Thymus (tissue), 11 donors: ENCODE results near the gene KLHDC7B. TPM values are rescaled to one million over a fixed set of nuclear protein-coding genes. Genes with fewer than 3 reads are reported as not detected.

Experiments used
- DNase-seq, 9 donors: peaks; one replicate each; pipeline ENCODE4 v3.0.0-alpha.2; 2013; ENCODE audit warnings: low spot score in 9 of 9, low read depth in 6 of 9, missing footprints in 1 of 9
- H3K27ac ChIP-seq, 2 donors: one replicate each; pipeline ENCODE4 v1.5.1; 2013; ENCODE audit warnings: control low read depth in 1 of 2, low read depth in 1 of 2, low read length in 1 of 2, mild to moderate bottlenecking in 1 of 2, moderate library complexity in 1 of 2
- H3K27me3 ChIP-seq, 2 donors: one replicate each; pipeline ENCODE4 v1.5.1; 2013; ENCODE audit warnings: low read length in 1 of 2; ENCODE audit not compliant: control insufficient read depth in 2 of 2, insufficient read depth in 1 of 2
- H3K36me3 ChIP-seq, 2 donors: one replicate each; pipeline ENCODE4 v1.5.1; 2013; ENCODE audit warnings: low read length in 1 of 2, mild to moderate bottlenecking in 1 of 2, moderate library complexity in 1 of 2; ENCODE audit not compliant: control insufficient read depth in 2 of 2, insufficient read depth in 2 of 2
- H3K4me1 ChIP-seq, 2 donors: one replicate each; pipeline ENCODE4 v1.5.1; 2013; ENCODE audit warnings: low read length in 2 of 2; ENCODE audit not compliant: control insufficient read depth in 2 of 2, insufficient read depth in 2 of 2
- H3K4me3 ChIP-seq, 2 donors: one replicate each; pipeline ENCODE4 v1.5.1; 2013; ENCODE audit warnings: low read length in 2 of 2, control low read depth in 1 of 2, mild to moderate bottlenecking in 1 of 2
- H3K9me3 ChIP-seq, 2 donors: one replicate each; pipeline ENCODE4 v1.5.1; 2013; ENCODE audit warnings: low read length in 1 of 2, mild to moderate bottlenecking in 1 of 2; ENCODE audit not compliant: control insufficient read depth in 2 of 2, insufficient read depth in 1 of 2
- WGBS: extraction: QIAGEN DNeasy Blood & Tissue Kit; methylation state at CpG from one replicate; pipeline ENCODE4 v1.1.7; 2013; 5-methylcytosine and 5-hydroxymethylcytosine counted together
- polyA plus RNA-seq: library from polyadenylated mRNA; stranded (reverse); fragments of 200-250 nt; gene quantifications from one replicate; pipeline ENCODE4 v1.2.3, GENCODE V29; 2013
- total RNA-seq: library from RNA; stranded (reverse); fragments of 120-200 nt; gene quantifications from one replicate; pipeline ENCODE4 v1.2.4, GENCODE V29; 2013
- donor health status: healthy.

The KLHDC7B gene
- total and polyA plus RNA-seq, 2 donors: 6.0 to 23.4 TPM

DNA sequence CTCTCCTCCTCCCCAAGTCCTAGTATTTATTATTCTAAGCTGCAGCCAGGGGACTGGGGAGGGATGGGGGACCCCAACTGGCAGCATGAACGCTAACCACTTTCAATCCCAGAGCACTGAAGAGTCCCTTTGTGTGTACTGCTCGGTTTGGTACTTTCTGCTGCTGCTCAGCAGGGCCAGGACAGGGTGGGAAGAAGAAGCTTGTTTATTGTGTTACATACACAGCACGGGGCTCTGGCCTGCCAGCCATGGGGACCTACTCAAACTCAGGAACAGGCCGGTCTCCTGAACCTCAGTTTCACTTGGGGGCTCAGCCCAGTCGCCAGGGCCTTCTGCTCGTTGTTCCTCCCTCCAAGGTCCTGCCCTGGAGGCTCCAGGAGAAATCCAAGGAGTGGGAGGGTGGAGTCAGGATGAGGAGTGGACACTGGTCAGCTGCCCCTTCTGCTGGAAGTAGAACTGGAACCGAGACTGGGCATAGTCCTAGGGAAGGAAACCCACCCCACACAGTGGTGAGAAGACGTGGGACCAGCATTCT is 33.1 kb downstream of the KLHDC7B start:
- H3K4me3 ChIP-seq: no peak overlapping the region
- no peaks in the 10 kb centered on the region for H3K9me3 ChIP-seq
- H3K4me1 ChIP-seq: peaks cover 7 to 22% of the 10 kb centered on the region in 2 donors
- H3K36me3 ChIP-seq: peaks cover 12 to 18% of the 10 kb centered on the region in 2 donors
- 96% methylated on average over 8 of the region's 8 CpGs for WGBS
- H3K27ac ChIP-seq: no peak overlapping the region
- peaks cover 0 to 29% of the 10 kb centered on the region in 2 donors for H3K27me3 ChIP-seq
- DNase-seq: no peak

DNA sequence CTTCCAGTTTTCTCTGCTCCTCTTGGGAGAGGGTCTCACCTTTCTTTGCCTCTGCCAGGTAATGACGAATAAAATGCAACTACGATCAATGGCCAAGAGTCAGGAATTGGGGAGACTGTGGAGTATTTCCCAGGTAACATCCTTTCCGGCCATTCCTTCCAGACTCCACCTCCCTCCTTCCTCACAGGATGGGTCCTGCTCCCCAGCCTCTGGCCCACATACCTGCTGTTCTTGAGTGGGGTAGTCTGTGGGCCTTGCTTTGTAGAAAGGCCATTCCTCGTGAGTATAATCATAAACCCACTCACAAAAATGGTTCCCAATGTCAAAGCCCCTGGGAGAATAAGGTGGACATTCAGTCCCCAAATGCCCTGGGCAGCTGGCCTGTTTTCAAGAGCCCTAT is 34.1 kb downstream of the KLHDC7B start:
- peaks cover 12 to 18% of the 10 kb centered on the region in 2 donors for H3K36me3 ChIP-seq
- DNase-seq: no peak
- no peak overlapping the region for H3K27ac ChIP-seq
- no peak overlapping the region for H3K4me3 ChIP-seq
- H3K4me1 ChIP-seq: peaks cover 7 to 22% of the 10 kb centered on the region in 2 donors
- H3K9me3 ChIP-seq: no peaks in the 10 kb centered on the region
- H3K27me3 ChIP-seq: peaks cover 0 to 29% of the 10 kb centered on the region in 2 donors
- WGBS: over 99% methylated on average over 4 of the region's 4 CpGs

DNA sequence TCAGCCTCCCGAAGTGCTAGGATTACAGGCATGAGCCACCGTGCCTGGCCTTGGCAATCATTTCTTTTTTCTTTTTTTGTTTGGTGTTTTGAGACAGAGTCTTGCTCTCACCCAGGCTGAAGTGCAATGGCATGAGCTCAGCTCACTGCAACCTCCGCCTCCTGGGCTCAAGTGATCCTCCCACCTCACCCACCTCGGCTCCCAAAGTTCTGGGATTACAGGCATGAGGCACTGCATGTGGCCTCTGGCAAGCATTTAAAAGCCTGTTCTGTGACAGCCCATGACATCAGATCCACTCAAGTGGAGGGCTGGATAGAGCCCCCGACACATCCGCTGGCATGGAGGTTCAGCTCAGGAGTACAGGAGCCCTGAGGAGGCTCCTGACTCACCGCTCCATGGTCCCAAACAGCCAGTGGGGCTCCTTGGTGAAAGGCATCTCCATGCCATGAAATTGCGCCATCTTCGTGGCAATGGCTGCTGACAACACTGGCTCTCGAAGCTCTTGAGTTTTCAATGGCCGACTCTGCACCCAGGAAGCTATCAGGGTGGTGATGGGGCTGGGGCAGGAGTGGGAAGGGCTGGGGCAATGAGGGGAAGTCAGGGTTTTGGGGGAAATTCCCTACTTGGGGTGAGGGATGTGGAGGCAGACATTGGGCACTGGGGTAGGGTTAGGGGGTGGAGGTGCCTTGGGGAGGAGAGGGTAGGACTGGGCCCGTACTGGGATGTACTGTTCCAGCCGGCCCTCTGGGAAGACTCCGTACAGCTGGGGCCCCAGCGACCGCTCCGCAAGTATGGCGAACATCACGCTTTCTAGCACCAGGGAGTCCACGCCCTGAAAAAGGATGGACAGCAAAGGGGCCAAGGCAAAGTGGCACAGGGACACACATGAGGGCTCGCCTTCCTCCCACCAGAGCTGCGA is 35.6 kb downstream of the KLHDC7B start:
- Histone ChIP-seq H3K4me1 (peaks cover 7 to 22% of the 10 kb centered on the region in 2 donors), H3K27ac (no peak overlapping the region), H3K27me3 (peaks cover 0 to 29% of the 10 kb centered on the region in 2 donors), H3K9me3 (no peaks in the 10 kb centered on the region), H3K4me3 (peak overlapping the region; percentile 65 to 80), H3K36me3 (peaks cover 12 to 18% of the 10 kb centered on the region in 2 donors)
- no peak for DNase-seq
- 97% methylated on average over 22 of the region's 22 CpGs for WGBS

DNA sequence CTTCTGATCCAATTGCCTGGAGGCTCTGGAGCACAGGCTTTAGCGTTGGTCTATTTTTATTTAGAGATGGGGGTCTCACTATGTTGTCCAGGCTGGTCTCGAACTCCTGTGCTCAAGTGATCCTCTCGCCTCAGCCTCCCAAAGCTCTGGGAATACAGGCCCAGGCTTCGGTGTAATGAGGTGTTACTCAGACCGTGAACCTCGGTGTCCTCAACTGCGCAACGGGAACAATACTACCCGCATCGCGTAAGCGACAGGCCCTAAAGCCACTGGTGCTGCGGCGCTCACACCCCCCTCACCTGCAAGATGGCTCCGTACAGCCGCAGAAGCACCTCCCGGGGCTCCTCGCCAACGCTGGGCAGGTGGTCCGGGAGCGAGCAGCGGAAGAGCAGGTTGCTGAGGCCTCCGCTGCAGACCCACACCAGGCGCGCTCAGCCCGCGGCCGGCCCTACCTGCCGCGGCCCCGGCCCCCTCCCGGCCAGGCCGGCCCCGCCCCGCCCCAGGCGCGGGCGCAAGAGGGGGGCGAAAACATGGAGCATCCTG is 36.3 kb downstream of the KLHDC7B start:
- WGBS: 8% methylated on average over 39 of the region's 39 CpGs
- peak overlapping the region; percentile 86 to 97 for H3K27ac ChIP-seq
- H3K4me3 ChIP-seq: peak overlapping the region; percentile 65 to 80
- H3K27me3 ChIP-seq: peaks cover 0 to 23% of the 10 kb centered on the region in 2 donors
- peak in 3 of 9 donors; percentile 9 to 28 (median 16) for DNase-seq
- H3K9me3 ChIP-seq: no peaks in the 10 kb centered on the region
- peaks cover 12 to 18% of the 10 kb centered on the region in 2 donors for H3K36me3 ChIP-seq
- H3K4me1 ChIP-seq: peaks cover 7 to 22% of the 10 kb centered on the region in 2 donors

- Histone ChIP-seq H3K4me1 (peaks cover 7 to 19% of the 10 kb centered on the region in 2 donors), H3K36me3 (peaks cover 12 to 18% of the 10 kb centered on the region in 2 donors), H3K9me3 (no peaks in the 10 kb centered on the region), H3K27me3 (peaks cover 0 to 20% of the 10 kb centered on the region in 2 donors), H3K4me3 (peak within 1 kb of the TSS; percentile 65 to 80), H3K27ac (peak within 1 kb of the TSS; percentile 86 to 97)
- DNase-seq: peak; percentile 86 to 99 (median 95)
- WGBS: under 1% methylated on average over 96 of the region's 96 CpGs
These were observed 37.0 kb downstream of the KLHDC7B start, which contains the start of gene CHKB for GRCh38 chr22:50582493-50583293. Gene CHKB, minus strand, starts transcription at chr22:50582849. Its CDS starts 68 bp downstream, at chr22:50582781.

GRCh38 chr22:50583294-50583861 is 37.7 kb downstream of the KLHDC7B start:
- H3K27me3 ChIP-seq: peaks cover 0 to 15% of the 10 kb centered on the region in 2 donors
- WGBS: 11% methylated on average over 37 of the region's 37 CpGs
- peak in 1 of 9 donors; percentile 4 for DNase-seq
- peak overlapping the region; percentile 65 to 80 for H3K4me3 ChIP-seq
- H3K9me3 ChIP-seq: no peaks in the 10 kb centered on the region
- H3K4me1 ChIP-seq: peaks cover 7 to 16% of the 10 kb centered on the region in 2 donors
- H3K27ac ChIP-seq: peak overlapping the region in 1 of 2 donors; percentile 57
- peaks cover 12 to 18% of the 10 kb centered on the region in 2 donors for H3K36me3 ChIP-seq

DNA sequence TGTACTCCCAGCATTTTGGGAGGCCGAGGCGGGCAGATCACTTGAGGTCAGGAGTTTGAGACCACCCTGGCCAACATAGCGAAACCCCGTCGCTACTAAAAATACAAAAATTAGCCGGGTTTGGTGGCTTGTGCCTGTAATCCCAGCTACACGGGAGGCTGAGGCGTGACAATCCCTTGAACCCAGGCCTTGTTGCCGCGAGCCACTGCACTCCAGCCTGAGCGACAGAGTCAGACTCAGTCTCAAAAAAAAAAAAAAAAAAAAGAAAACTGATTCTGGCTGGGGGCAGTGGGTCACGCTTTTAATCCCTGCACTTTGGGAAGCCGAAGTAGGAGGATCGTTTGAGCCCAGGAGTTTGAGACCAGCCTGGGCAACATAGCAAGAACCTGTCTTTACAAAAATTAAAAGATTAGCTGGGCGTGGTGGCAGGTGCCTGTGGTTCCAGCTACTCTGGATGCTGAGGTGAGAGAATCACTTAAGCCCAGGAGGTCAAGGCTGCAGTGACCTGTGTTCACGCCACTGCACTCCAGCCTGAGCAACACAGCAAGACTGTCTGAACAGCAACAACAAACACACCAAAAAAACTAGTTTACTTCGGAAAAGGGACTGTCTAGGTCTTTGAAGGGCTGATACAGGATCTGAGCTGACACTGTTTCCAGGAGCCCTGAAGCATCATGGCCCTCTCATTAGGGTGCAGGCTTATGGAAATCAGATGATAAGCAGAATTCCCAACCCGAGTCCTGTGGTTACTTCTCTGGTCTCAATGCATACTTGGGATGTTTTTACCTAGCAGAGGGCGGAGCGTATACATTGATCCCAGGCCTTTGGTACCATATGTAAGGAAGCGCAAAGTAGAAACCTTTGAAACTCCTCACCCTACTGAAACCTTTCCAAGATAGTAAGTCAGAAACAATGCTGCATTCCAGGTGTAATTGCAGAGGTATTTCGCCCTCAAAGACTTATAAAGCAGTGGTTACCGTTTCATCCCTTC is 38.7 kb downstream of the KLHDC7B start:
- no peak for DNase-seq
- WGBS: 97% methylated on average over 23 of the region's 23 CpGs
- Histone ChIP-seq H3K36me3 (peaks cover 7 to 13% of the 10 kb centered on the region in 2 donors), H3K27ac (no peak overlapping the region), H3K9me3 (no peaks in the 10 kb centered on the region), H3K4me1 (peaks cover 7 to 15% of the 10 kb centered on the region in 2 donors), H3K4me3 (no peak overlapping the region), H3K27me3 (peaks cover 0 to 6% of the 10 kb centered on the region in 2 donors)
